DMS153 (cell line): Measurements from ENCODE around the gene RUVBL2.
"Not testable (repeated sequence)": the region's sequence is repeated elsewhere in the genome, so short reads cannot be mapped to it uniquely, and the experiment has no call there.

Experiments used
- DNase-seq: peaks from one replicate; lab custom pipeline; 2025; lab: John Stamatoyannopoulos, UW

Gene RUVBL2

GRCh38 chr19:49049834-49050233 is 56.1 kb downstream of the RUVBL2 start:
- DNase-seq = not testable (repeated sequence)

- DNase-seq = not testable (repeated sequence)
Measured at GRCh38 chr19:49050376-49051033, 56.8 kb downstream of the RUVBL2 start.

DNA sequence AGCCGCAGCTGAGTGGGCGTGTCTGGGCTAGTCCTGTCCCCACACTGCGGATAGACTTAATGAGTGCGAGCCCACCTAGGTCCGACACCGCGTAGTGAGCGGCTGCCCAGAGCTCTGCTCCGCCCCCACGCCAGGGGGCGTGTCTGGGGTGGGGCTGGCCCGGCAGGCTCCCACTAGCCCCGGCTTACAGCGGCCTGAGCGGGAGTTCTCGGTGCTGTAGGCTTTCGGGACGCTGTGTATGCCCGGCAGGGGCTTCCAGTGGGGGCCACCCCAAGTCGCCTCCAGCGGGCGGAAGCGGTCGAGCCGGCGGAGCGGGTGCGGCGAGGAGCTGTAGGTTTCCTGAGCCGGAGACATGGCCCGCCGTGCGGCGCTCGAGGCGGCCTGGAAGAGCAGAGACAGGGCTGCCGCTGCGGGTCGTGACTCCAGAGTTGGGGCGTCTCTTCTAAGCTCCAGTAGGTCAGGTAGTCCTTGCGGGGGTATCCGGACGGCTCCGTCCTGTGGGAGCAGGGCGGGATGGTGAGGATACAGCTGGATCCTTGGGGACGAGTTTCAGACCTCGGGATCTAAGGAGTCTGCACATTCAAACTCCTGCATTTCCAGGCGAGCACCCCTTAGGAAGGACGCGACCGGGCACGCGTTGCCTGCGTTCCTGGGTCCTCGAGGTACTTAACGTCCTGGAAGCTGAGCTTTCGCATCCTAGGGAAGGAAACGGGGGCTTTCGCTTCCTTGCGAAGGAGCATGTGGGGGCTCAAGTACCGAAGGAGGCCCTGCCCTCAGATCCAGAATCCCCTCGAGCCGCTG is 62.6 kb downstream of the RUVBL2 start:
- no peak for DNase-seq

GRCh38 chr19:49056902-49057596 is 63.4 kb downstream of the RUVBL2 start:
- DNase-seq = not testable (repeated sequence)

DNA sequence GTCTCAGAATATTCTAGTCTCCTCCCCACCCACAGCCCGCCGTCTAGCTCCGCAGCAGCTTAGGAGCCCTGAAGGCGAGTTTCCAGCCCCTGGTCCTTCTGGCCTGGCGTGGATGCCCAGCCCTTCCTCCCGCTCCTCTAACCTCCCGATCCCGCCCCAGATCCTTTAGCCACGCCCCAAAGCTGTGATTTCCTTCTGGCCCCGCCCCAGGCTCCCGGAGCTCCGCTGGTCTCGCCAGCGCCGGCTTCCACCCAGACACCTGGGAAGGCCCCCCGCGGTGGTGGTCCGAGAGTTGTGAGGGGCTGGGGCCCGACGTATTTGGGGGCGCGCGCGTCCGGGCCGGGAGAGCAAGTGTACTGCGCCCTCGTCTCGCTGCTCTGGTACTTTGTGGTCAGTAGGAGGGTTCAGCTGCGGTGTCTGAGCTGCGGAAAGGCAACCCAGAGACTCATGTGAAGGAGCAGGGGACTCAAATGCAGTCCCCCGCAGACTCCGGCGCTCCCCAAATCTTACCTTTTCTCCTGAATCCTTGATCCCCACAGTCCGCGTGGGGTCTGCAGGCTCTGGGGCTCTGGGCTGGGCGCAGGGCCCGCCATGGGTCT is 64.0 kb downstream of the RUVBL2 start, which contains the start of gene CGB7:
Gene CGB7 (minus strand): TSS at position 114 of the 599 bp plus-strand sequence. CDS start 2,374 bp downstream, outside the sequence.
- DNase-seq = no peak

- no peak for DNase-seq
Measured at GRCh38 chr19:49058562-49058961, 64.9 kb downstream of the RUVBL2 start.

- DNase-seq = no peak
Measured at GRCh38 chr19:49059053-49059452, 65.4 kb downstream of the RUVBL2 start.

GRCh38 chr19:49061000-49061399 is 67.3 kb downstream of the RUVBL2 start:
- no peak for DNase-seq

DNA sequence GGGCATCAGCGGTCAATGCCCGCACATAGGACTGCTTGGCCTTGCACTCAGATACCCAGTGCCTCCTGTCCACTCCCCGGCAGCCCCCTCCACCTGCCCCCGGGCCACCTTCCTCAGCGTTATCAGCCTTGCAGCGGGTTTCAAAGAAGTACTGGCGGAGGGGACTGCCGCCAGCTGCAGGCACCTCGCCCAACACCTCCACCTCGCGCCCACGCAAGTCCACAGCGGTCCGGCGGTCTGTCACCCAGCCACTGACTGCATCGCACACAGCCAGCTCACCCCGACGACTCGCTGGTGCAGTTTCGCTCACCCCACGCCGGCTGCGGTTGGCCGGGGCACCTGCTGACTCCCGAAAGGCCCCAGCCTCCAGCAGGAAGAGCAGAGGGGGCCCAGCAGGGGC is 67.8 kb downstream of the RUVBL2 start:
- no peak for DNase-seq

GRCh38 chr19:49064029-49064629 is 70.4 kb downstream of the RUVBL2 start:
- no peak for DNase-seq

GRCh38 chr19:49064768-49065611 is 71.3 kb downstream of the RUVBL2 start, which contains the start of gene NTF4:
TSS of gene NTF4 (minus strand) at chr19:49064818. CDS start at chr19:49061997, 2,821 bp downstream.
- no peak for DNase-seq
